Measurements from ENCODE around the gene NF2. TPM values are rescaled to one million over a fixed set of nuclear protein-coding genes. Genes with fewer than 3 reads are reported as not detected.

The NF2 gene
- total and polyA plus RNA-seq, 7 donors = 12.8 to 59.7 (median 43.2) TPM

GRCh38 chr22:29651652-29652051, 48.2 kb downstream of the NF2 start:
- no peak overlapping the region for H3K4me3 ChIP-seq
- H3K27ac ChIP-seq = no peak overlapping the region
- no peaks in the 10 kb centered on the region for H3K4me1 ChIP-seq
- H3K36me3 ChIP-seq (ENCODE audit: insufficient read depth in 1 of 2, low read depth in 1 of 2) = peaks cover 0 to 31% of the 10 kb centered on the region in 2 donors
- TF ChIP-seq CTCF (IDR thresholded peaks at IDR 0.05) = no peak
- intact Hi-C loops (cut with DNase I) = no loop called here
- no peaks in the 10 kb centered on the region for H3K9me3 ChIP-seq
- ATAC-seq = no peak
- no peaks in the 10 kb centered on the region for H3K27me3 ChIP-seq (ENCODE audit: insufficient read depth in 3 of 3, low read length in 2 of 3)
- DNase-seq = no peak
- 97 to 100% (median 100%) methylated on average over 1 of the region's 1 CpG for WGBS, 3 donors

- DNase-seq = no peak
- H3K27ac ChIP-seq = no peak overlapping the region
- H3K36me3 ChIP-seq (ENCODE audit: insufficient read depth in 1 of 2, low read depth in 1 of 2) = peaks cover 0 to 42% of the 10 kb centered on the region in 2 donors
- H3K4me1 ChIP-seq = peaks cover 6% of the 10 kb centered on the region
- ATAC-seq = no peak
- no peak overlapping the region for H3K4me3 ChIP-seq
- H3K9me3 ChIP-seq = no peaks in the 10 kb centered on the region
- H3K27me3 ChIP-seq (ENCODE audit: insufficient read depth in 3 of 3, low read length in 2 of 3) = no peaks in the 10 kb centered on the region
- intact Hi-C loops (cut with DNase I) = no loop called here
- 88 to 93% (median 92%) methylated on average over 4 of the region's 4 CpGs for WGBS, 3 donors
- no peak for TF ChIP-seq CTCF (IDR thresholded peaks at IDR 0.05)
Measured at GRCh38 chr22:29654420-29654819, 51.0 kb downstream of the NF2 start.

- Histone ChIP-seq H3K27ac (no peak overlapping the region), H3K4me1 (peaks cover 6% of the 10 kb centered on the region), H3K27me3 (ENCODE audit: insufficient read depth in 3 of 3, low read length in 2 of 3) (no peaks in the 10 kb centered on the region), H3K36me3 (ENCODE audit: insufficient read depth in 1 of 2, low read depth in 1 of 2) (peaks cover 0 to 42% of the 10 kb centered on the region in 2 donors), H3K4me3 (no peak overlapping the region), H3K9me3 (no peaks in the 10 kb centered on the region)
- DNase-seq (no peak), ATAC-seq (no peak)
- WGBS, 3 donors = 70 to 76% (median 74%) methylated on average over 7 of the region's 7 CpGs
- intact Hi-C loops (cut with DNase I) = no loop called here
- no peak for TF ChIP-seq CTCF (IDR thresholded peaks at IDR 0.05)
Measured at GRCh38 chr22:29654882-29655281, 51.4 kb downstream of the NF2 start.

- ATAC-seq = peak in 3 of 4 donors; percentile 33 to 42 (median 41)
Measured at GRCh38 chr22:29658176-29658575, 54.7 kb downstream of the NF2 start.

More at GRCh38 chr22:29658176-29658575, 54.7 kb downstream of the NF2 start:
- WGBS, 3 donors = 46 to 86% (median 59%) methylated on average over 4 of the region's 4 CpGs
- TF ChIP-seq CTCF (IDR thresholded peaks at IDR 0.05) = no peak
- no peaks in the 10 kb centered on the region for H3K27me3 ChIP-seq (ENCODE audit: insufficient read depth in 3 of 3, low read length in 2 of 3)
- peaks cover 0 to 67% of the 10 kb centered on the region in 2 donors for H3K36me3 ChIP-seq (ENCODE audit: insufficient read depth in 1 of 2, low read depth in 1 of 2)
- no peaks in the 10 kb centered on the region for H3K9me3 ChIP-seq
- no peak overlapping the region for H3K4me3 ChIP-seq
- no peak overlapping the region for H3K27ac ChIP-seq
- intact Hi-C loops (cut with DNase I) = no loop called here
- peaks cover 6% of the 10 kb centered on the region for H3K4me1 ChIP-seq
- no peak for DNase-seq

Measured in psoas muscle (tissue), 8 donors.